H1 (cell line): ENCODE data around the gene GCGR. TPM values are rescaled to one million over a fixed set of nuclear protein-coding genes. Genes with fewer than 3 reads are reported as not detected.

Source experiments
- CTCF ChIA-PET: fragments of 300-600 bp; sonication (Branson Sonifier 250); formaldehyde crosslinking; loops from one replicate; lab custom pipeline; 2021; ENCODE audit not compliant: partially characterized antibody; lab: Charles Lee
- POLR2A ChIA-PET: fragments of 300-600 bp; sonication (Branson Sonifier 250); formaldehyde crosslinking; loops from one replicate; lab custom pipeline; 2021; ENCODE audit warnings: inconsistent platforms; ENCODE audit not compliant: partially characterized antibody; lab: Charles Lee
- DNase-seq, 2 experiments: peaks; one replicate each; pipeline versions ENCODE4 v3.0.0 to v3.0.0-alpha.2; 2010 to 2022; ENCODE audit warnings: low spot score in 2 of 2, low read depth in 1 of 2, mixed read lengths in 1 of 2
- FAIRE-seq: peaks from 2 replicates; lab custom pipeline; 2011; peaks lifted over from hg19 to GRCh38; lab: Jason Lieb, UNC
- H2AFZ ChIP-seq: 2 replicates; pipeline ENCODE4 v1.8.1; 2012; ENCODE audit warnings: low read length, inconsistent platforms
- H2AK5ac ChIP-seq: 2 replicates; pipeline ENCODE4 v1.6.1; 2013; ENCODE audit warnings: low read depth, low read length
- H2BK120ac ChIP-seq: replicated peaks from 2 replicates; pipeline ENCODE3; 2013; ENCODE audit warnings: low read depth, low read length, inconsistent platforms
- H2BK12ac ChIP-seq: 2 replicates; pipeline ENCODE4 v1.6.1; 2013; ENCODE audit warnings: low read depth, low read length
- H2BK15ac ChIP-seq: 2 replicates; pipeline ENCODE4 v1.6.1; 2013; ENCODE audit warnings: low read length
- H2BK20ac ChIP-seq: 2 replicates; pipeline ENCODE4 v1.6.1; 2013; ENCODE audit warnings: low read length
- H2BK5ac ChIP-seq: 2 replicates; pipeline ENCODE4 v1.6.1; 2013; ENCODE audit warnings: low read depth, low read length
- H3K14ac ChIP-seq: 2 replicates; pipeline ENCODE4 v1.6.1; 2013; ENCODE audit warnings: inconsistent platforms; ENCODE audit not compliant: insufficient read length
- H3K18ac ChIP-seq: 2 replicates; pipeline ENCODE4 v1.6.1; 2013; ENCODE audit warnings: low read length; ENCODE audit errors: extremely low read depth
- H3K23ac ChIP-seq: 2 replicates; pipeline ENCODE4 v1.6.1; 2013; ENCODE audit warnings: inconsistent platforms; ENCODE audit not compliant: insufficient read length
- H3K23me2 ChIP-seq: 2 replicates; pipeline ENCODE4 v1.6.1; 2013; ENCODE audit warnings: low read depth, low read length
- H3K27ac ChIP-seq: 2 replicates; pipeline ENCODE4 v1.6.1; 2011; ENCODE audit warnings: low read depth, low read length, inconsistent platforms
- H3K27me3 ChIP-seq, 4 experiments: replicated peaks in 1 of 4; 1 replicate in 1 of 4; 2 replicates in 3 of 4; pipeline versions ENCODE4 v1.6.1 to v1.8.1; 2011 to 2013; ENCODE audit warnings: low read length in 3 of 4, mild to moderate bottlenecking in 3 of 4, inconsistent platforms in 2 of 4, mixed read lengths in 2 of 4, moderate library complexity in 1 of 4; ENCODE audit not compliant: control insufficient read depth in 3 of 4, insufficient read depth in 3 of 4; ENCODE audit errors: extremely low read depth in 1 of 4
- H3K36me3 ChIP-seq, 4 experiments: 2 replicates each; pipeline versions ENCODE4 v1.6.1 to v1.8.1; 2011 to 2013; ENCODE audit warnings: mild to moderate bottlenecking in 4 of 4, low read length in 3 of 4, moderate library complexity in 2 of 4, control low read depth in 1 of 4, inconsistent platforms in 1 of 4; ENCODE audit not compliant: insufficient read depth in 4 of 4, control insufficient read depth in 2 of 4
- H3K4ac ChIP-seq: replicated peaks from 2 replicates; pipeline ENCODE3; 2013; ENCODE audit warnings: low read length, low read depth, mixed read lengths, inconsistent platforms; ENCODE audit not compliant: insufficient read length
- H3K4me1 ChIP-seq, 4 experiments: replicated peaks in 1 of 4; 1 replicate in 1 of 4; 2 replicates in 3 of 4; pipeline versions ENCODE4 v1.6.1 to v1.8.1; 2011 to 2013; ENCODE audit warnings: low read length in 3 of 4, inconsistent platforms in 2 of 4, mixed read lengths in 1 of 4; ENCODE audit not compliant: insufficient read depth in 4 of 4, control insufficient read depth in 3 of 4
- H3K4me2 ChIP-seq, 2 experiments: 2 replicates each; pipeline versions ENCODE4 v1.6.1 to v1.8.1; 2011 to 2013; ENCODE audit warnings: low read depth in 2 of 2, low read length in 2 of 2, control low read depth in 1 of 2, inconsistent platforms in 1 of 2, mild to moderate bottlenecking in 1 of 2; ENCODE audit not compliant: insufficient read depth in 1 of 2
- H3K4me3 ChIP-seq, 4 experiments: fragments of 200-600, 300-600 bp in 1 of 4; sonication (generic), shearing (Covaris generic), sonication (Bioruptor Twin) in 1 of 4; 2 replicates each; pipeline versions ENCODE4 v1.5.1 to v1.8.1; 2011 to 2016; ENCODE audit warnings: low read length in 4 of 4, low read depth in 3 of 4, control low read depth in 2 of 4, inconsistent platforms in 2 of 4, mild to moderate bottlenecking in 2 of 4, mixed read lengths in 1 of 4, moderate library complexity in 1 of 4; ENCODE audit not compliant: insufficient read depth in 2 of 4; ENCODE audit errors: extremely low read depth in 1 of 4
- H3K56ac ChIP-seq: replicated peaks from 2 replicates; pipeline ENCODE3; 2013; ENCODE audit warnings: low read depth, mild to moderate bottlenecking, mixed read lengths, low read length, inconsistent platforms; ENCODE audit not compliant: insufficient read length
- H3K79me1 ChIP-seq: 2 replicates; pipeline ENCODE4 v1.6.1; 2013; ENCODE audit warnings: low read depth, low read length, control low read depth
- H3K79me2 ChIP-seq, 2 experiments: 2 replicates each; pipeline versions ENCODE4 v1.6.1 to v1.8.1; 2012 to 2013; ENCODE audit warnings: low read length in 2 of 2, mild to moderate bottlenecking in 2 of 2, inconsistent platforms in 1 of 2; ENCODE audit not compliant: insufficient read depth in 2 of 2, control insufficient read depth in 1 of 2
- H3K9ac ChIP-seq, 4 experiments: replicated peaks in 1 of 4; 1 replicate in 1 of 4; 2 replicates in 3 of 4; pipeline versions ENCODE4 v1.6.1 to v1.8.1; 2011 to 2013; ENCODE audit warnings: low read depth in 3 of 4, low read length in 3 of 4, control low read depth in 2 of 4, mild to moderate bottlenecking in 2 of 4, moderate library complexity in 2 of 4, inconsistent platforms in 1 of 4; ENCODE audit errors: extremely low read depth in 1 of 4
- H3K9me3 ChIP-seq, 2 experiments: 2 replicates each; pipeline versions ENCODE4 v1.6.1 to v1.8.1; 2012 to 2013; ENCODE audit warnings: mild to moderate bottlenecking in 2 of 2, moderate library complexity in 2 of 2, control low read depth in 1 of 2, inconsistent platforms in 1 of 2, low read depth in 1 of 2, low read length in 1 of 2, mixed read lengths in 1 of 2; ENCODE audit not compliant: insufficient read depth in 2 of 2
- H4K20me1 ChIP-seq, 2 experiments: replicated peaks in 1 of 2; 2 replicates each; pipeline versions ENCODE3 to v1.8.1; 2011 to 2013; ENCODE audit warnings: inconsistent platforms in 2 of 2, low read length in 2 of 2, mild to moderate bottlenecking in 1 of 2; ENCODE audit not compliant: insufficient read depth in 2 of 2, control insufficient read depth in 1 of 2
- H4K5ac ChIP-seq: 2 replicates; pipeline ENCODE4 v1.6.1; 2013; ENCODE audit warnings: low read length, low read depth, mixed read lengths, inconsistent platforms; ENCODE audit not compliant: insufficient read length
- H4K8ac ChIP-seq: 2 replicates; pipeline ENCODE4 v1.8.0; 2013; ENCODE audit warnings: mild to moderate bottlenecking, moderate library complexity, low read length, inconsistent platforms; ENCODE audit not compliant: insufficient read depth; ENCODE audit errors: extremely low read depth
- H4K91ac ChIP-seq: replicated peaks from 2 replicates; pipeline ENCODE3; 2013; ENCODE audit warnings: low read length, mixed read lengths, inconsistent platforms; ENCODE audit not compliant: insufficient read length
- BCL11A ChIP-seq, 2 experiments: IDR thresholded peaks; one replicate each; pipeline ENCODE4 v1.6.1; 2011; ENCODE audit warnings: low read depth in 2 of 2, low read length in 2 of 2, mild to moderate bottlenecking in 2 of 2
- HDAC2 ChIP-seq, 2 experiments: fragments of 300-600 bp in 1 of 2; sonication (generic) in 1 of 2; IDR thresholded peaks; 2 replicates each; pipeline ENCODE4 v1.6.1; 2011 to 2012; ENCODE audit warnings: low read depth in 2 of 2, low read length in 2 of 2, mild to moderate bottlenecking in 2 of 2, moderate library complexity in 2 of 2, borderline replicate concordance in 1 of 2, inconsistent platforms in 1 of 2
- SIX5 ChIP-seq: IDR thresholded peaks from 2 replicates; pipeline ENCODE4 v1.6.1; 2011; ENCODE audit warnings: mild to moderate bottlenecking, low read depth, low read length
- WGBS, 2 experiments: shearing (Covaris generic) in 1 of 2; methylation state at CpG; one replicate each; pipeline versions ENCODE4 v1.1.6 to v1.1.7; 2013 to 2015; ENCODE audit warnings: low lambda C conversion rate in 2 of 2, mixed read lengths in 2 of 2, inconsistent platforms in 1 of 2, low coverage in 1 of 2, missing lambda C conversion rate in 1 of 2; ENCODE audit not compliant: insufficient replicate concordance in 2 of 2, insufficient coverage in 1 of 2, insufficient read length in 1 of 2; ENCODE audit errors: extremely low coverage in 1 of 2, missing lambda C conversion rate in 1 of 2; 5-methylcytosine and 5-hydroxymethylcytosine counted together
- polyA plus RNA-seq, 7 experiments: library from polyadenylated mRNA; depleted of rRNA in 3 of 7; stranded (reverse) in 5 of 7; unstranded in 2 of 7; fragments of >200 nt in 5 of 7; fragments of 200-250 nt in 2 of 7; gene quantifications; 1 replicate in 5 of 7; 2 replicates in 1 of 7; 4 replicates in 1 of 7; pipeline versions ENCODE4 v1.2.1 to v1.2.3, GENCODE V29; 2011 to 2013; ENCODE audit warnings: missing spikeins in 2 of 7, mixed read lengths in 2 of 7
- total RNA-seq: library from RNA; stranded (reverse); fragmentation: NEBNext Ultra II Directional; extraction: Animal tissue kit (Norgen Biotek cat#: 25700); gene quantifications from 2 replicates; pipeline ENCODE4 v1.2.1, GENCODE V29; 2021

The GCGR gene
- total and polyA plus RNA-seq, 2 of the 8 experiments (the other 6 are each of a cell fraction or from before 2014, with no cell fraction given), result 0.44 to 0.56 TPM

- no peak overlapping the region for H4K5ac ChIP-seq
- 97% methylated on average over 15 of the region's 15 CpGs; no CpG with 5 or more reads in 1 of the 2 experiments for WGBS, 2 experiments
- peaks cover 12 to 38% (median 30%) of the 10 kb centered on the region in 4 experiments for H3K36me3 ChIP-seq
- no peak overlapping the region for H3K27ac ChIP-seq
- no peak overlapping the region for H2AK5ac ChIP-seq
- FAIRE-seq (no peak), DNase-seq (no peak)
- CTCF ChIA-PET, result interaction anchor here (1.0 to 1.6 kb wide), 3 partner anchors 11 to 117 kb away, joined by 3 read pairs; partner anchors contain the start of gene ARHGDIA
- no peak overlapping the region for H4K91ac ChIP-seq
- peaks cover 2 to 11% of the 10 kb centered on the region in 2 experiments for H4K20me1 ChIP-seq
- H3K9me3 ChIP-seq, result no peaks in the 10 kb centered on the region
- no peaks in the 10 kb centered on the region for H3K79me1 ChIP-seq
- H2BK20ac ChIP-seq, result no peak overlapping the region
- H2AFZ ChIP-seq, result no peak overlapping the region
- H3K18ac ChIP-seq, result no peak overlapping the region
- no peak overlapping the region for H3K4me2 ChIP-seq
- no peak overlapping the region for H3K9ac ChIP-seq
- H2BK12ac ChIP-seq, result no peak overlapping the region
- no peaks in the 10 kb centered on the region for H3K79me2 ChIP-seq
- H4K8ac ChIP-seq, result peak overlapping the region; percentile 51; the same call in 1 of the 2 replicates
- H3K27me3 ChIP-seq, result no peaks in the 10 kb centered on the region; a peak in 2 of 7 replicates
- H3K23me2 ChIP-seq, result no peaks in the 10 kb centered on the region
- POLR2A ChIA-PET, result interaction anchor here (1.1 to 5.7 kb wide), 9 partner anchors 8 to 139 kb away, joined by 4 to 37 read pairs (median 6); partner anchors contain the start of genes MCRIP1, MRPL12, P4HB and PPP1R27
- no peak overlapping the region for H3K14ac ChIP-seq
- no peak overlapping the region for H2BK5ac ChIP-seq
- peaks cover 0 to 3% (median 0%) of the 10 kb centered on the region in 4 experiments; a peak in 2 of 7 replicates for H3K4me1 ChIP-seq
- no peak overlapping the region for H2BK120ac ChIP-seq
- no peak overlapping the region for H3K4ac ChIP-seq
- no peak overlapping the region for H3K4me3 ChIP-seq
- no peak overlapping the region for H3K23ac ChIP-seq
- H3K56ac ChIP-seq, result no peak overlapping the region
- no peak overlapping the region for H2BK15ac ChIP-seq
- TF ChIP-seq HDAC2 (IDR thresholded peaks at IDR 0.05; ENCODE audit: borderline replicate concordance in 1 of 2, low read depth in 2 of 2, low read length in 2 of 2), result no peak
- no peak for TF ChIP-seq BCL11A (IDR thresholded peaks at IDR 0.05; ENCODE audit: low read depth in 2 of 2, low read length in 2 of 2)
- no peak for TF ChIP-seq SIX5
Measured at GRCh38 chr17:81841866-81842265, 37.9 kb downstream of the GCGR start.
